Adrenal gland (tissue), 12 donors: ENCODE measurements around the gene PRSS58. TPM values are rescaled to one million over a fixed set of nuclear protein-coding genes. Genes with fewer than 3 reads are reported as not detected.

ENCODE experiments used
- DNase-seq, 7 donors: peaks; one replicate each; pipeline ENCODE4 v3.0.0-alpha.2; 2019 to 2020
- H3K27ac ChIP-seq, 5 donors: fragments of 200-600 bp; sonication (generic) in 4 of 5; 1 replicate in 3 of 5; 2 replicates in 2 of 5; pipeline versions ENCODE4 v1.5.1 to v1.8.0; 2016 to 2020; ENCODE audit warnings: mild to moderate bottlenecking in 1 of 5
- H3K27me3 ChIP-seq: fragments of 200-600 bp; 2 replicates; pipeline ENCODE4 v1.8.0; 2021
- H3K36me3 ChIP-seq, 2 donors: fragments of 200-600 bp; replicated peaks in 1 of 2; 1 replicate in 1 of 2; 2 replicates in 1 of 2; pipeline versions ENCODE4 v1.5.1 to v1.8.0; 2018 to 2022
- H3K4me1 ChIP-seq, 2 donors: fragments of 200-600 bp; replicated peaks in 1 of 2; 1 replicate in 1 of 2; 2 replicates in 1 of 2; pipeline versions ENCODE4 v1.5.1 to v1.8.0; 2018 to 2021
- H3K4me3 ChIP-seq, 4 donors: fragments of 200-600 bp; sonication (generic) in 3 of 4; one replicate each; pipeline ENCODE4 v1.5.1; 2016 to 2018
- H3K9me3 ChIP-seq, 3 donors: fragments of 200-600 bp; sonication (generic) in 1 of 3; replicated peaks in 1 of 3; 1 replicate in 2 of 3; 2 replicates in 1 of 3; pipeline versions ENCODE4 v1.5.1 to v1.8.0; 2016 to 2021
- POLR2A ChIP-seq, 2 donors: fragments of 450-650 bp; IDR thresholded peaks; one replicate each; pipeline ENCODE4 v1.6.1; 2017; ENCODE audit warnings: antibody characterized with exemption in 2 of 2, mild to moderate bottlenecking in 2 of 2, moderate library complexity in 1 of 2
- WGBS, 4 donors: extraction: QIAGEN DNeasy Blood & Tissue Kit in 2 of 4; methylation state at CpG; one replicate each; pipeline versions ENCODE4 v1.1.5 to v1.1.7; 2013 to 2017; 5-methylcytosine and 5-hydroxymethylcytosine counted together
- intact Hi-C, 2 donors: fragments of 100-400 bp; cut with DNase I; formaldehyde crosslinking; loops; one replicate each; pipeline versions ENCODE4 v1.14.1 to v1.15.0; 2022 to 2023
- polyA plus RNA-seq, 3 donors: library from polyadenylated mRNA; stranded (reverse); fragments of 200-250 nt in 2 of 3; fragments of 350-450 nt in 1 of 3; fragmentation: Illumina TruSeq in 1 of 3; extraction: RNeasy Lipid Tissue Mini Kit (QIAGEN cat#74804) in 1 of 3; gene quantifications; one replicate each; pipeline ENCODE4 v1.2.3, GENCODE V29; 2013 to 2014
- total RNA-seq, 9 donors: library from RNA; depleted of rRNA in 4 of 9; stranded (reverse); fragments of >200 nt in 4 of 9; fragments of 120-200 nt in 1 of 9; fragmentation: NEBNext Ultra II Directional in 1 of 9; extraction: Animal tissue kit (Norgen Biotek cat#: 25700) in 1 of 9; gene quantifications; one replicate each; pipeline versions ENCODE4 v1.1.0 to v1.2.4, GENCODE V29; 2013 to 2023
- TF ChIP-seq, protein P1 (sequence below), 6 experiments: fragments of 450-650 bp in 4 of 6; fragments of 200-600 bp in 2 of 6; sonication (generic) in 1 of 6; IDR thresholded peaks; 1 replicate in 5 of 6; 2 replicates in 1 of 6; pipeline versions ENCODE4 v1.5.1 to v1.8.0; 2016 to 2021; ENCODE audit warnings: antibody characterized with exemption in 6 of 6, mild to moderate bottlenecking in 2 of 6, moderate library complexity in 1 of 6
- donor health status: healthy with polysubstance abuse.
- donor health status: Bipolar disorder and iron deficiency.
- donor health status: DM: yes; HTN: yes; CAD: no.
- donor health status: DM: no; HTN: no; CAD: no.
- donor health status: DM: no; HTN: no; CAD: no.
- donor health status: DM: yes; HTN: yes; CAD: no.

PRSS58 gene
- total and polyA plus RNA-seq, 12 donors = not detected

GRCh38 chr7:142298009-142298408, 40.2 kb upstream of the PRSS58 start:
- no peak for DNase-seq
- no peaks in the 10 kb centered on the region for H3K27me3 ChIP-seq
- no peak overlapping the region for H3K4me3 ChIP-seq
- WGBS, 4 donors = 36 to 44% (median 41%) methylated on average over 5 of the region's 5 CpGs
- no peaks in the 10 kb centered on the region for H3K9me3 ChIP-seq
- TF ChIP-seq, protein P1, sequence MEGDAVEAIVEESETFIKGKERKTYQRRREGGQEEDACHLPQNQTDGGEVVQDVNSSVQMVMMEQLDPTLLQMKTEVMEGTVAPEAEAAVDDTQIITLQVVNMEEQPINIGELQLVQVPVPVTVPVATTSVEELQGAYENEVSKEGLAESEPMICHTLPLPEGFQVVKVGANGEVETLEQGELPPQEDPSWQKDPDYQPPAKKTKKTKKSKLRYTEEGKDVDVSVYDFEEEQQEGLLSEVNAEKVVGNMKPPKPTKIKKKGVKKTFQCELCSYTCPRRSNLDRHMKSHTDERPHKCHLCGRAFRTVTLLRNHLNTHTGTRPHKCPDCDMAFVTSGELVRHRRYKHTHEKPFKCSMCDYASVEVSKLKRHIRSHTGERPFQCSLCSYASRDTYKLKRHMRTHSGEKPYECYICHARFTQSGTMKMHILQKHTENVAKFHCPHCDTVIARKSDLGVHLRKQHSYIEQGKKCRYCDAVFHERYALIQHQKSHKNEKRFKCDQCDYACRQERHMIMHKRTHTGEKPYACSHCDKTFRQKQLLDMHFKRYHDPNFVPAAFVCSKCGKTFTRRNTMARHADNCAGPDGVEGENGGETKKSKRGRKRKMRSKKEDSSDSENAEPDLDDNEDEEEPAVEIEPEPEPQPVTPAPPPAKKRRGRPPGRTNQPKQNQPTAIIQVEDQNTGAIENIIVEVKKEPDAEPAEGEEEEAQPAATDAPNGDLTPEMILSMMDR (IDR thresholded peaks at IDR 0.05) = no peak
- TF ChIP-seq POLR2A (IDR thresholded peaks at IDR 0.05) = no peak
- H3K27ac ChIP-seq = no peak overlapping the region
- H3K36me3 ChIP-seq = no peaks in the 10 kb centered on the region
- intact Hi-C loops = no loop called here
- H3K4me1 ChIP-seq = no peaks in the 10 kb centered on the region

DNA sequence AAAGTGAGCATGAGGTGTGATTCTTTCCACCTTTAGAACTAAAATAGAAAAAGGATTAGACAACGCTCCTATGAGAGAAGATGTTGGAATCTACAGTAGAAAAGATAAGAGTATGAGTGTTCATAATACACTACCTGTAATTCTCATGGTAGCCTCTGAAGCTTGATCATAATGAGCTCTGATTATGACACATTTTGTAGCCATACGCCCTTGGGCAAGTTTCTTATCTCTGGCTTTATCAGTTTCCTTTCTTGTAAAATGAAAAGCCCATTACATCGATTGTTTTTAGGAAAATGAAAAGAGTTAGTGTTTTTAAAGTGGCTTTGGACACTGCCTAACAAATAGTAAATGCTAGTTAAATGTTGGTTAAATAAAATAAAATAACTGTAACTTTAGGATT, 22.4 kb upstream of the PRSS58 start:
- Histone ChIP-seq H3K4me3 (no peak overlapping the region), H3K27me3 (no peaks in the 10 kb centered on the region), H3K27ac (no peak overlapping the region), H3K36me3 (no peaks in the 10 kb centered on the region), H3K4me1 (no peaks in the 10 kb centered on the region), H3K9me3 (no peaks in the 10 kb centered on the region)
- TF ChIP-seq, protein P1 (IDR thresholded peaks at IDR 0.05) = no peak
- TF ChIP-seq POLR2A (IDR thresholded peaks at IDR 0.05) = no peak
- 35 to 49% (median 41%) methylated on average over 3 of the region's 3 CpGs for WGBS, 4 donors
- no peak for DNase-seq
- intact Hi-C loops = no loop called here

DNA sequence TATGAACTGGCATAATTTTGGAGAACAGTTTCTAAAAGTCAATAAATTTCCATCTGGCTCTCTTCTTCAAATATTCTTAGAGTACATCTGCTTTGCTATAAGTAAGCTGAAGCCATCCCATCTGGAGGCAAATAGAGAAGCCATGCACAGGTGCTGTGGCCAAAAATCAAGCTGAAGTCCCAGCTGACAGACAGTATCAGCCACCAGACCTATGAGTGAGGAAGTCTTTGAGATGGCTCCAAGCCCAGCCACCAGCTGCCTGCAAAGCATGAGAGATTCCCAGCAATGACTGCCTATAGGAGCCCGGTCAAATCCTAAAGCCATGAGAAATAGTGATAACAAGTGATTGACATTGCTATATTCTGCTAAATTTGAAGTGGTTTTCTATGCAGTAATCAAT, 21.7 kb upstream of the PRSS58 start:
- intact Hi-C loops = no loop called here
- H3K4me1 ChIP-seq = no peaks in the 10 kb centered on the region
- 64 to 89% (median 81%) methylated on average over 1 of the region's 1 CpG for WGBS, 4 donors

GRCh38 chr7:142275028-142275427, 17.2 kb upstream of the PRSS58 start:
- TF ChIP-seq, protein P1 (IDR thresholded peaks at IDR 0.05) = no peak
- no peak for TF ChIP-seq POLR2A (IDR thresholded peaks at IDR 0.05)
- no peaks in the 10 kb centered on the region for H3K9me3 ChIP-seq
- H3K27me3 ChIP-seq = no peaks in the 10 kb centered on the region
- 57 to 75% (median 69%) methylated on average over 3 of the region's 3 CpGs for WGBS, 4 donors
- no peaks in the 10 kb centered on the region for H3K4me1 ChIP-seq
- no peak overlapping the region for H3K4me3 ChIP-seq
- no peak overlapping the region for H3K27ac ChIP-seq
- H3K36me3 ChIP-seq = no peaks in the 10 kb centered on the region
- DNase-seq = no peak
- intact Hi-C loops = no loop called here

More for the DNA sequence above, 21.7 kb upstream of the PRSS58 start:
- Histone ChIP-seq H3K9me3 (no peaks in the 10 kb centered on the region), H3K4me3 (no peak overlapping the region), H3K27ac (no peak overlapping the region), H3K36me3 (no peaks in the 10 kb centered on the region), H3K27me3 (no peaks in the 10 kb centered on the region)
- no peak for DNase-seq
- no peak for TF ChIP-seq POLR2A (IDR thresholded peaks at IDR 0.05)
- TF ChIP-seq, protein P1 (IDR thresholded peaks at IDR 0.05) = no peak
